AML-193 (cell line): ENCODE measurements around the gene UTF1.

Experiments
- DNase-seq, 2 experiments: peaks; one replicate each; lab custom pipeline; 2025; lab: John Stamatoyannopoulos, UW

The UTF1 gene

GRCh38 chr10:133230044-133230361, at the start of gene UTF1:
Gene UTF1, plus strand, starts transcription at chr10:133230217. Its CDS starts 72 bp downstream, at chr10:133230289.
- no peak for DNase-seq

- DNase-seq, result no peak
These were observed 48.9 kb upstream of the UTF1 start for GRCh38 chr10:133180965-133181639.

GRCh38 chr10:133182190-133182589, 47.8 kb upstream of the UTF1 start:
- no peak for DNase-seq

- no peak for DNase-seq
These were observed 47.0 kb upstream of the UTF1 start for GRCh38 chr10:133182791-133183645.

- no peak for DNase-seq
These were observed 46.2 kb upstream of the UTF1 start for GRCh38 chr10:133183646-133184378.

GRCh38 chr10:133184591-133185244, 45.3 kb upstream of the UTF1 start:
- no peak for DNase-seq

- DNase-seq, result no peak
These were observed 44.6 kb upstream of the UTF1 start for GRCh38 chr10:133185421-133185820.

GRCh38 chr10:133185916-133186315, 44.1 kb upstream of the UTF1 start:
- DNase-seq, result no peak

GRCh38 chr10:133186416-133187090, 43.5 kb upstream of the UTF1 start:
- DNase-seq, result no peak

- no peak for DNase-seq
These were observed 42.7 kb upstream of the UTF1 start for GRCh38 chr10:133187091-133187905.

GRCh38 chr10:133187906-133188681, 41.9 kb upstream of the UTF1 start:
- DNase-seq, result no peak

GRCh38 chr10:133189256-133189655, 40.8 kb upstream of the UTF1 start:
- DNase-seq, result no peak

GRCh38 chr10:133189726-133190125, 40.3 kb upstream of the UTF1 start:
- DNase-seq, result no peak

- DNase-seq, result no peak
These were observed 39.8 kb upstream of the UTF1 start for GRCh38 chr10:133190225-133190624.

GRCh38 chr10:133191651-133192050, 38.4 kb upstream of the UTF1 start:
- DNase-seq, result no peak

- no peak for DNase-seq
These were observed 35.9 kb upstream of the UTF1 start for GRCh38 chr10:133194151-133194550.

GRCh38 chr10:133195096-133195495, 34.9 kb upstream of the UTF1 start:
- no peak for DNase-seq

GRCh38 chr10:133195611-133196010, 34.4 kb upstream of the UTF1 start:
- DNase-seq, result no peak

GRCh38 chr10:133196221-133196915, 33.6 kb upstream of the UTF1 start:
- DNase-seq, result no peak
